NCI-H526 (cell line): Measurements from ENCODE around the gene PPP1CA.
A peak's percentile ranks its signal among the peaks of the same experiment; 100 is the strongest.

Experiments used
- DNase-seq, 2 experiments: peaks; one replicate each; lab custom pipeline; 2025; lab: John Stamatoyannopoulos, UW

The PPP1CA gene

GRCh38 chr11:67382276-67383136, 19.2 kb downstream of the PPP1CA start:
- peak; percentile 48 to 89 for DNase-seq

DNA sequence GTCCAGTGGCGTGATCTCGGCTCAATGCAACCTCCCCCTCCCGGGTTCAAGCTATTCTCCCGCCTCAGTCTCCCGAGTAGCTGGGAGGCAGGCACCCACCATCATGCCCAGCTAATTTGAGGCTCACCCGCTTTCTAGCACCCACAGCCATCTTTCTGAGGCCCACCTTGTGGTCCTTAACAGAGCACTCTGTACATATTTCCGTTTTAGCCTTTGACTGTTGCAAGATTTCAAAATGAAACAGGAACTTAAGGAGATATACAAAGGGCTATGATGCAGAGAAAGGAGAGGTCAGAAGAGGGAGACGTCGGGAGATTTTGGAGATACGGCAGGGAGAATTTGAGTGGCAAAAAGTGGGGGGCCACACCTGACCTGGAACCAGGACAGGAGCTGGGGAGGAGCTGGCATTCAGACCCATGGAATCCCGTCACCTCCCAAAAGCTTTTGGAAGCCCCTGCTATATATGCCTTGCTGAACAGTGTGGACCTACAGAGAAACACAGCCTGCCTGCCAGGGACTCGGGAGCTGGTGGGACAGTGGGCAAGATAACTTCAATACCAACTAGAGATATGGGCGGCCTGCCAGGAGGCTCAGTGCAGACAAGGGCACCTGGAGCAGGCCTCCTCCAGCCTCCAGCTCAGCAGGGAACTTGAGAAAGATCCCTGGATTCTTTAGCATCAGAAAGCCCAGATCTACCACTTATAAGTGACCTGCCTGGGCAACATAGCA, 20.2 kb downstream of the PPP1CA start:
- no peak for DNase-seq

DNA sequence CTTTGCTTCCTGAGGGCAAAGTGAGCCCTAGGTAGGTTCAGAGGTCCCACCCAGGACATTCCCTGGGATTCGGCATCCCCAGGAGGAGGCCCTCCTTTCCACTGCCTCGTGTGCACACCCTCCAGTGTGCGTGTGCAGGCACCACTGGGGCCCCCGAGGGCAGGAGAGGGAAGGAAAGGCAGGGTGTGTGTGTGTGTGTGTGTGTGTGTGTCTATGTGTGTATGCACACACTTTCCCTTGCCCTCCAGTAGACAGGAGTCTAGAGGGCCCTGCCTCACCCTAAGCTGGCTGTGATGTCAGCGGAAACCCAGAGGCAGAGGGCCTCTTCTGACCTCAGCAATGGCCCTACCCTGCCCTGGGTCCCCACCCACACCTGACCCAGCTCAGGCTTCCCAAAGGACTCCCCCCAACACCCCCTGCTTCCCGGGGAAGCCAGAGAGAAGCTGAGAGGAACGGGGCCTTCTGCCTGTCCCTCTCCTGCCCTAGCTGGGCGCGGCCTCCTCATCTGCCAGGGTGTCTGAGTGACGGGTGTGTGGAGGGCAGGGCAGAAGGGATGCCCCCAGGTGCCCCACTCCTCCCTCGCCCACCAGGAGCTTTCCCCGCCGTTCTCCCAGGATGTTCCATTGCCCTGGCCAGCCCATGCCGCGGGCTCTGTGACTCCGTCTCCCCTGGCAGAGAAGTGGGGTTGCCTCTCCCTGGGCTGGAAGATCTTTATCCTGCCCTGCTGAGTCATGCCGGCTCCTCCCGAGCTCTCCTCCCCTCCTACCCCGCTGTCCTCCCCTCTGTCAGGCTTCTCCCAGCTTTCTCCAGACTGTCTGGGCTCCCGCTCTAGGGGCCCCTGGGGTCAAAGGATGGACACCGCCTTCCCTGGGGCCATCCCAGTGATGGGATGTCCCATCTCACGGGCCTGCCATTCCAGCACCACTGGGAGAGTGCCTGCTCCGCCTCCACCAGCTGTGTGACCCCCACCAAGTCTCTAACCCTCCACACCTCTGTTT, 22.3 kb downstream of the PPP1CA start:
- no peak for DNase-seq

- no peak for DNase-seq
These were observed 23.1 kb downstream of the PPP1CA start for GRCh38 chr11:67378544-67378943.

DNA sequence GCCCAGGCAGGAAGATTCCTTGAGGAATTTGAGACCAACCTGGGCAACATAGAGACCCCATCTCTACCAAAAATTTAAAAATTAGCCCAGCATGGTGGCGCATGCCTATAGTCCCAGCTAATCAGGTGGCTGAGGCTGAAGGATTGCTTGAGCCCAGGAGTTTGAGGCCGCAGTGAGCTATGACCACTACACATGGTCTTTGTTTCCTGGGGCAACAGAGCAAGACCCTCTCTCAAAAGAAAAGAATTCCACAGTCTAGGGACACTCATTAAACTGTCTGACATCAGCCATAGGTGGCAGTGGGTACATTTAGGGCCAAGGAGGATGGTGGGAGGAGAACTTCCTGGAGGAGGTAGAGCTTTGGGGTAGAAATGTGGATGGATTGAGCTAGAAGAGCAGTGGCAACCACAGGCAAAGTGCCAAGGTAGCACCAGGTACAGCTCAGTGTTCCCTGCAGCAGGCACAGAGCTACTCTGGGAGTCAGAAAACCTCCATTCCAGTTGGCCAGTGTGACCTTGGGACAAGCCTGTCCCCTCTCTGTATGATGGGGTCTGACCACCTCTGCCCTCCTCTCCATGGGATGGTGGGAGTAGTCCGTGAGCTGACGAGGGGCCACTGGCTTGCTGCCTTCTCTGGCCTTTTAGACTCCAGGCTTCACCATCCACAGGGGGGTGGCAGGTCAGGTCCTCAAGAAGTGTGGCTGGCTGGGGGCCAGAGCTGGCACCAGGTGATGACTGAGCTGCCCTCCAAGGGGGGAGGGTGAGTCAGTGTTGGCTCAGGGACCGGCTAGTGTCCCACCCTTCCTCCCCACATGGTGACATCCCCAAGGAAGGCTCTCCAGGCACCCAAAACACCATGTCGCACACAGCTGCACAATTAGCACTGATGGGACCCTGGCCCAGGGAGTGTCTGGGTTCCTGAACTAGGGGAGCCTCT, 24.5 kb downstream of the PPP1CA start:
- no peak for DNase-seq

- no peak for DNase-seq
These were observed 25.4 kb downstream of the PPP1CA start for GRCh38 chr11:67376063-67376820.

GRCh38 chr11:67375320-67376055, 26.2 kb downstream of the PPP1CA start:
- DNase-seq, result no peak

DNA sequence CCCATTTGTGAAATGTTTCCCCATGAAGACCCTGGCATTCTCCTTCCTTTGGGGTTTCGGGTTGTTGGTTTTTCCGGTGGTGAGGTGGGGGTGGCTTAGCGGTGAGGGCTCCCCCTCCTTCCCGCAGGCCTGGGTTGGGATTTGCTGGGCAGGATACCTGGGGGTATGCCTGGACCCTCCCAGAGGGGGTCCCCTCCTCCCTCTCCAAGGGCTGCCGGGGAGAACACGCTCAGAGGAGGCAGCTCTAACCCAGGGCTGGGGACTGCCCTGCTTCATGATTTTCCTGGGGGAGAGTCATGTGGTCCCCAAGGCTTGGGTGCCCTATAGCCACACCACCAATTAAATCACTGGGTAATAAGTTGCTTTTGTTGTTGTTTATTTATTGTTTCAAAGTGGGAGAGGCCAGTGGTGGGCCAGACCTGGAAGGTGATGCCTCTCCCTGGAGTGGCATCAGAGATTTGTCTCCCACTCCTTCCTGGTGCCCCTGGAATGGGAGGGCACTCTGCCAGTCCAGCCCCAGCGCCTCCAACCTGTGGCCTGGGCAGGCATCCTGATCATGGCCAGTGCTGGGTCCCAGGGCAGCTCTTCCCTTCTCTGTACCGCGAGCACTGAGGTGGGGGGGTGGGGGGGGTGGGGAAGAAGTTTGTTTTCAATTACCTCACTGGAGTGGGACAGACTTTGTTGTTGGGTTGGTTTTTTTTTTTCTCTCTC, 26.9 kb downstream of the PPP1CA start:
- DNase-seq, result no peak

GRCh38 chr11:67373648-67374570, 27.7 kb downstream of the PPP1CA start:
- peak; percentile 46 to 86 for DNase-seq

DNA sequence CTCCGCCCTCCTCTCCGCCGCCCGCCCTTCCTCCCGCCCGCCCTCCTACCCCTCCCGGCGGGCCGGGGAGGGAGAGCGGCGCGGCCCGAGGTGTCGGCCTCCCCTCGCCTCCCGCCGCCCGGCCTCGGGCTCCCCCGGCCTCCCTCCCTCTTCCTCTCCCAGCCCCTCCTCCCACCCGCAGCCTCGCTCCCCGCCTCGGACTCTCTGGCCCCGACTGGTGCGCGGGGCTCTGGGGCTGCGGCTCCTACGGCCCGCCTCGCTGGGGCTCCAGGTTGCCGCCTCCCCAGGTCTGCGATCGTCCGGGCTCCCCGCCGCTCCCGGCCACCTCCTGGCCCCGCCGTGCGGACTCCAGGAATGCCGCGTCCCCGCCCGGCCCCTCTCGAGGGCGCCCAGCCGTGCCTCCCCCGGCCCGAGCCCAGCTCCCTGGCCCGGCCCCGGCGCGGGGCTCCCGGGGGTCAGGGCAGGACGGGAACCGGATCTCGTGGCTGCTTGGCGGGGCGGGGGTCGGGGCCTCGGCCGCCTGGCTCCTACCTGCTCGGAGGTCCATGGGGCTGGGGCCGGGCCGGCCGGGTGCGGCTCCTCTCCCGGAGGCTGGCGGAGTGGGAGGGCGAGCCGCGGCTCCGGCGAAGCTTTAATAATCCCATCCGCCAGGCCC, 28.5 kb downstream of the PPP1CA start, which contains the start of gene CLCF1:
Gene CLCF1 (minus strand): TSS at position 606 of the 655 bp plus-strand sequence. CDS start 59 bp downstream, at position 547.
- peak; percentile 28 to 86 for DNase-seq

GRCh38 chr11:67372321-67372992, 29.2 kb downstream of the PPP1CA start:
- DNase-seq, result peak in 1 of 2 experiments; percentile 62

GRCh38 chr11:67371911-67372320, 29.7 kb downstream of the PPP1CA start:
- DNase-seq, result no peak

GRCh38 chr11:67371189-67371910, 30.3 kb downstream of the PPP1CA start:
- peak in 1 of 2 experiments; percentile 63 for DNase-seq

- DNase-seq, result no peak
These were observed 31.1 kb downstream of the PPP1CA start for GRCh38 chr11:67370351-67371076.

GRCh38 chr11:67369801-67370284, 31.8 kb downstream of the PPP1CA start:
- no peak for DNase-seq
